Liver (tissue), 9 donors: ENCODE data around the gene PDCL3. TPM values are rescaled to one million over a fixed set of nuclear protein-coding genes. Genes with fewer than 3 reads are reported as not detected.

Experiments used
- DNase-seq: peaks from one replicate; pipeline ENCODE4 v3.0.0-alpha.2; 2017; ENCODE audit warnings: low spot score
- H3K27ac ChIP-seq, 2 donors: one replicate each; pipeline ENCODE4 v1.7.0; 2013; ENCODE audit warnings: inconsistent platforms in 2 of 2, low read length in 2 of 2, control low read depth in 1 of 2, low read depth in 1 of 2, mild to moderate bottlenecking in 1 of 2
- H3K27me3 ChIP-seq, 4 donors: one replicate each; pipeline versions ENCODE4 v1.6.1 to v1.7.0; 2013; ENCODE audit warnings: low read length in 3 of 4, inconsistent platforms in 1 of 4, mild to moderate bottlenecking in 1 of 4, moderate library complexity in 1 of 4; ENCODE audit not compliant: control insufficient read depth in 4 of 4, insufficient read depth in 4 of 4
- H3K36me3 ChIP-seq, 4 donors: one replicate each; pipeline versions ENCODE4 v1.6.1 to v1.7.0; 2013; ENCODE audit warnings: low read length in 3 of 4, mild to moderate bottlenecking in 3 of 4, low read depth in 1 of 4, moderate library complexity in 1 of 4; ENCODE audit not compliant: control insufficient read depth in 4 of 4, insufficient read depth in 3 of 4
- H3K4me1 ChIP-seq, 4 donors: one replicate each; pipeline versions ENCODE4 v1.6.1 to v1.7.0; 2013; ENCODE audit warnings: low read length in 3 of 4, mild to moderate bottlenecking in 3 of 4, moderate library complexity in 1 of 4; ENCODE audit not compliant: control insufficient read depth in 4 of 4, insufficient read depth in 4 of 4
- H3K4me3 ChIP-seq, 3 donors: one replicate each; pipeline versions ENCODE4 v1.6.1 to v1.7.0; 2013; ENCODE audit warnings: low read length in 3 of 3, control low read depth in 1 of 3, low read depth in 1 of 3, mild to moderate bottlenecking in 1 of 3
- H3K9ac ChIP-seq, 2 donors: one replicate each; pipeline ENCODE4 v1.7.0; 2013; ENCODE audit warnings: low read length in 2 of 2, mild to moderate bottlenecking in 2 of 2, moderate library complexity in 2 of 2, control low read depth in 1 of 2, low read depth in 1 of 2
- H3K9me3 ChIP-seq, 4 donors: one replicate each; pipeline versions ENCODE4 v1.6.1 to v1.7.0; 2013; ENCODE audit warnings: low read length in 3 of 4; ENCODE audit not compliant: control insufficient read depth in 4 of 4
- EGR1 ChIP-seq, 2 donors: IDR thresholded peaks; 2 replicates each; pipeline ENCODE4 v1.6.1; 2016 to 2018; ENCODE audit warnings: antibody characterized with exemption in 2 of 2, low read depth in 2 of 2
- FOXA1 ChIP-seq: IDR thresholded peaks from 2 replicates; pipeline ENCODE4 v1.6.1; 2016; ENCODE audit warnings: antibody characterized with exemption
- FOXA2 ChIP-seq: IDR thresholded peaks from 2 replicates; pipeline ENCODE4 v1.6.1; 2016; ENCODE audit warnings: antibody characterized with exemption
- GABPA ChIP-seq, 2 donors: IDR thresholded peaks in 1 of 2; conservative IDR thresholded peaks in 1 of 2; 2 replicates each; pipeline ENCODE4 v1.6.1; 2016; ENCODE audit warnings: antibody characterized with exemption in 2 of 2, mild to moderate bottlenecking in 1 of 2, moderate library complexity in 1 of 2
- HNF4A ChIP-seq, 2 donors: conservative IDR thresholded peaks; 2 replicates each; pipeline ENCODE4 v1.6.1; 2016; ENCODE audit warnings: antibody characterized with exemption in 2 of 2, mild to moderate bottlenecking in 2 of 2
- HNF4G ChIP-seq: IDR thresholded peaks from 2 replicates; pipeline ENCODE4 v1.6.1; 2016; ENCODE audit warnings: antibody characterized with exemption
- JUND ChIP-seq, 2 donors: IDR thresholded peaks; 2 replicates each; pipeline ENCODE4 v1.6.1; 2016; ENCODE audit warnings: antibody characterized with exemption in 2 of 2
- NR2F2 ChIP-seq: IDR thresholded peaks from 2 replicates; pipeline ENCODE4 v1.6.1; 2016; ENCODE audit warnings: antibody characterized with exemption
- RAD21 ChIP-seq, 2 donors: IDR thresholded peaks; 2 replicates each; pipeline ENCODE4 v1.6.1; 2016; ENCODE audit warnings: antibody characterized with exemption in 2 of 2, mild to moderate bottlenecking in 2 of 2
- RXRA ChIP-seq, 2 donors: IDR thresholded peaks; 2 replicates each; pipeline ENCODE4 v1.6.1; 2017 to 2018; ENCODE audit warnings: antibody characterized with exemption in 2 of 2, mild to moderate bottlenecking in 1 of 2
- TAF1 ChIP-seq: conservative IDR thresholded peaks from 2 replicates; pipeline ENCODE4 v1.6.1; 2016; ENCODE audit warnings: antibody characterized with exemption, mild to moderate bottlenecking
- WGBS: extraction: QIAGEN DNeasy Blood & Tissue Kit; methylation state at CpG from one replicate; pipeline ENCODE4 v1.1.7; 2013; 5-methylcytosine and 5-hydroxymethylcytosine counted together
- polyA plus RNA-seq, 2 donors: library from polyadenylated mRNA; stranded (reverse) in 1 of 2; unstranded in 1 of 2; fragments of 200-250 nt in 1 of 2; fragments of >200 nt in 1 of 2; fragmentation: Nextera tagmentation in 1 of 2; extraction: Ambion mirVana in 1 of 2; gene quantifications; one replicate each; pipeline versions ENCODE4 v1.2.1 to v1.2.3, GENCODE V29; 2013 to 2015
- total RNA-seq, 2 donors: library from RNA; depleted of rRNA; stranded (reverse); fragments of >200 nt; gene quantifications; one replicate each; pipeline ENCODE4 v1.2.3, GENCODE V29; 2014
- TF ChIP-seq, protein P1 (sequence below): IDR thresholded peaks from 2 replicates; pipeline ENCODE4 v1.6.1; 2016; ENCODE audit warnings: antibody characterized with exemption, mild to moderate bottlenecking
- TF ChIP-seq, protein P2 (sequence below): IDR thresholded peaks from 2 replicates; pipeline ENCODE4 v1.6.1; 2016; ENCODE audit warnings: antibody characterized with exemption
- TF ChIP-seq, protein P3 (sequence below): fragments of 150-350 bp; IDR thresholded peaks from 2 replicates; pipeline ENCODE4 v1.5.1; 2017; ENCODE audit warnings: improper control_type of control experiment, low read depth, low read length; ENCODE audit not compliant: missing input control
- TF ChIP-seq, protein P4 (sequence below): IDR thresholded peaks from 2 replicates; pipeline ENCODE4 v1.6.1; 2016; ENCODE audit warnings: antibody characterized with exemption
- TF ChIP-seq, protein P5 (sequence below): IDR thresholded peaks from 2 replicates; pipeline ENCODE4 v1.6.1; 2016; ENCODE audit warnings: antibody characterized with exemption
- donor health status: healthy.
- donor health status: healthy.
- donor health status: healthy.
- donor health status: healthy.
- donor health status: healthy.

The PDCL3 gene
- total and polyA plus RNA-seq, 4 donors, result 4.2 to 12.3 (median 7.0) TPM

DNA sequence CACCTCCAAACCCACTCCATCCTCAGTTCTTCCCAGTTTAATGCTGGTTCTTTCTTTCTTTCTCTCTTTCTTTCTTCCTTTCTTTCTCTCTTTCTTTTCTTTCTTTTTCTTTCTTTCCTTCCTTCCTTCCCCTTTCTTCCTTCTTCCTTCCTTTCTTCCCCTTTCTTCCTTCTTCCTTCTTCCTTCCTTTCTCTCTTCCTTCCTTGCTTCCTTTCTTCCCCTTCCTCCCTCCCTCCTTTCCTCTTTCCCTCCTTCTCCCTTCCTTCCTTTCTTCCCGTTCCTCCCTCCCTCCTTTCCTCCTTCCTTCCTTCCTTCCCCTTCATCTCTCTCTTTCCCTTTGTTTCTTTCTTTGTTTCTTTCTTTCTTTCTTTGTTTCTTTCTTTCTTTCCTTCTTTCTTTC lies 50.9 kb downstream of the PDCL3 start:
- Histone ChIP-seq H3K9ac (no peak overlapping the region), H3K4me1 (no peaks in the 10 kb centered on the region), H3K9me3 (no peaks in the 10 kb centered on the region), H3K27me3 (no peaks in the 10 kb centered on the region), H3K36me3 (no peaks in the 10 kb centered on the region), H3K4me3 (no peak overlapping the region), H3K27ac (no peak overlapping the region)
- DNase-seq, result no peak
- 55% methylated on average over 1 of the region's 1 CpG for WGBS
- TF ChIP-seq HNF4A (conservative IDR thresholded peaks at IDR 0.05) (no peak), JUND (IDR thresholded peaks at IDR 0.05) (no peak), RXRA (IDR thresholded peaks at IDR 0.05) (no peak), RAD21 (IDR thresholded peaks at IDR 0.05) (no peak), EGR1 (IDR thresholded peaks at IDR 0.05; ENCODE audit: low read depth in 2 of 2) (no peak)
- TF ChIP-seq, protein P1, sequence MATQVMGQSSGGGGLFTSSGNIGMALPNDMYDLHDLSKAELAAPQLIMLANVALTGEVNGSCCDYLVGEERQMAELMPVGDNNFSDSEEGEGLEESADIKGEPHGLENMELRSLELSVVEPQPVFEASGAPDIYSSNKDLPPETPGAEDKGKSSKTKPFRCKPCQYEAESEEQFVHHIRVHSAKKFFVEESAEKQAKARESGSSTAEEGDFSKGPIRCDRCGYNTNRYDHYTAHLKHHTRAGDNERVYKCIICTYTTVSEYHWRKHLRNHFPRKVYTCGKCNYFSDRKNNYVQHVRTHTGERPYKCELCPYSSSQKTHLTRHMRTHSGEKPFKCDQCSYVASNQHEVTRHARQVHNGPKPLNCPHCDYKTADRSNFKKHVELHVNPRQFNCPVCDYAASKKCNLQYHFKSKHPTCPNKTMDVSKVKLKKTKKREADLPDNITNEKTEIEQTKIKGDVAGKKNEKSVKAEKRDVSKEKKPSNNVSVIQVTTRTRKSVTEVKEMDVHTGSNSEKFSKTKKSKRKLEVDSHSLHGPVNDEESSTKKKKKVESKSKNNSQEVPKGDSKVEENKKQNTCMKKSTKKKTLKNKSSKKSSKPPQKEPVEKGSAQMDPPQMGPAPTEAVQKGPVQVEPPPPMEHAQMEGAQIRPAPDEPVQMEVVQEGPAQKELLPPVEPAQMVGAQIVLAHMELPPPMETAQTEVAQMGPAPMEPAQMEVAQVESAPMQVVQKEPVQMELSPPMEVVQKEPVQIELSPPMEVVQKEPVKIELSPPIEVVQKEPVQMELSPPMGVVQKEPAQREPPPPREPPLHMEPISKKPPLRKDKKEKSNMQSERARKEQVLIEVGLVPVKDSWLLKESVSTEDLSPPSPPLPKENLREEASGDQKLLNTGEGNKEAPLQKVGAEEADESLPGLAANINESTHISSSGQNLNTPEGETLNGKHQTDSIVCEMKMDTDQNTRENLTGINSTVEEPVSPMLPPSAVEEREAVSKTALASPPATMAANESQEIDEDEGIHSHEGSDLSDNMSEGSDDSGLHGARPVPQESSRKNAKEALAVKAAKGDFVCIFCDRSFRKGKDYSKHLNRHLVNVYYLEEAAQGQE, result no peak
- TF ChIP-seq, protein P2, sequence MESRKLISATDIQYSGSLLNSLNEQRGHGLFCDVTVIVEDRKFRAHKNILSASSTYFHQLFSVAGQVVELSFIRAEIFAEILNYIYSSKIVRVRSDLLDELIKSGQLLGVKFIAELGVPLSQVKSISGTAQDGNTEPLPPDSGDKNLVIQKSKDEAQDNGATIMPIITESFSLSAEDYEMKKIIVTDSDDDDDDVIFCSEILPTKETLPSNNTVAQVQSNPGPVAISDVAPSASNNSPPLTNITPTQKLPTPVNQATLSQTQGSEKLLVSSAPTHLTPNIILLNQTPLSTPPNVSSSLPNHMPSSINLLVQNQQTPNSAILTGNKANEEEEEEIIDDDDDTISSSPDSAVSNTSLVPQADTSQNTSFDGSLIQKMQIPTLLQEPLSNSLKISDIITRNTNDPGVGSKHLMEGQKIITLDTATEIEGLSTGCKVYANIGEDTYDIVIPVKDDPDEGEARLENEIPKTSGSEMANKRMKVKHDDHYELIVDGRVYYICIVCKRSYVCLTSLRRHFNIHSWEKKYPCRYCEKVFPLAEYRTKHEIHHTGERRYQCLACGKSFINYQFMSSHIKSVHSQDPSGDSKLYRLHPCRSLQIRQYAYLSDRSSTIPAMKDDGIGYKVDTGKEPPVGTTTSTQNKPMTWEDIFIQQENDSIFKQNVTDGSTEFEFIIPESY, result no peak
- TF ChIP-seq, protein P3, sequence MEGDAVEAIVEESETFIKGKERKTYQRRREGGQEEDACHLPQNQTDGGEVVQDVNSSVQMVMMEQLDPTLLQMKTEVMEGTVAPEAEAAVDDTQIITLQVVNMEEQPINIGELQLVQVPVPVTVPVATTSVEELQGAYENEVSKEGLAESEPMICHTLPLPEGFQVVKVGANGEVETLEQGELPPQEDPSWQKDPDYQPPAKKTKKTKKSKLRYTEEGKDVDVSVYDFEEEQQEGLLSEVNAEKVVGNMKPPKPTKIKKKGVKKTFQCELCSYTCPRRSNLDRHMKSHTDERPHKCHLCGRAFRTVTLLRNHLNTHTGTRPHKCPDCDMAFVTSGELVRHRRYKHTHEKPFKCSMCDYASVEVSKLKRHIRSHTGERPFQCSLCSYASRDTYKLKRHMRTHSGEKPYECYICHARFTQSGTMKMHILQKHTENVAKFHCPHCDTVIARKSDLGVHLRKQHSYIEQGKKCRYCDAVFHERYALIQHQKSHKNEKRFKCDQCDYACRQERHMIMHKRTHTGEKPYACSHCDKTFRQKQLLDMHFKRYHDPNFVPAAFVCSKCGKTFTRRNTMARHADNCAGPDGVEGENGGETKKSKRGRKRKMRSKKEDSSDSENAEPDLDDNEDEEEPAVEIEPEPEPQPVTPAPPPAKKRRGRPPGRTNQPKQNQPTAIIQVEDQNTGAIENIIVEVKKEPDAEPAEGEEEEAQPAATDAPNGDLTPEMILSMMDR, result no peak
- TF ChIP-seq, protein P4, sequence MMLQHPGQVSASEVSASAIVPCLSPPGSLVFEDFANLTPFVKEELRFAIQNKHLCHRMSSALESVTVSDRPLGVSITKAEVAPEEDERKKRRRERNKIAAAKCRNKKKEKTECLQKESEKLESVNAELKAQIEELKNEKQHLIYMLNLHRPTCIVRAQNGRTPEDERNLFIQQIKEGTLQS, result no peak

DNA sequence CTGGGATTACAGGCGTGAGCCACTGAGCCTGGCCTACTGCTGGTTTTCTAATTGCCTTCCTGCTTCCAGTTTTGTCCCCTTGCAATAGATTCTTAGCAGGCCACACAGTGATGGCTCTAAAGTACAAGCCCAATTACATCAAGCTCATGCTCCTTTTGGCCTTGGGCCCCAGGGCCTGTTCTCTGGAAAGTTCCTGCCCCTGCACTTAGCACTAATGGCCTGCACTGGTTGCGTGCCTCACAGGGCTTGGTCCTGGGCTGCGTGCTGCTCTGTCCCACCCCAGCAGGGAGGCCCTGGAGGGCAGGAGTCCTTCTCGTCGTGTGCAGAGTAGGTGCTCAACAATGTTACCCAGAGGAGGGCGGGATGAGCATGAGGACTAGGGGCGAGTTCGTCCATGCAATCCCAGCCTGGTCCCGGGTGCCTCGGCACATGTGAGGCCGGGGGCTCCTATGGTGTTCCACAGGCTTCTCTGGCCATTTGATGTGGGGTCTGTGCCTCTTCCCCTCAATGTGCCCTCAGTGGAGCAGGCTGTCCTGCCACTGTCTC lies 51.7 kb downstream of the PDCL3 start:
- Histone ChIP-seq H3K9ac (no peak overlapping the region), H3K36me3 (no peaks in the 10 kb centered on the region), H3K4me3 (no peak overlapping the region), H3K9me3 (no peaks in the 10 kb centered on the region), H3K4me1 (no peaks in the 10 kb centered on the region), H3K27me3 (no peaks in the 10 kb centered on the region), H3K27ac (no peak overlapping the region)
- 91% methylated on average over 11 of the region's 11 CpGs for WGBS
- no peak for DNase-seq
- TF ChIP-seq RAD21 (IDR thresholded peaks at IDR 0.05), result no peak
- TF ChIP-seq TAF1, result no peak
- TF ChIP-seq NR2F2, result no peak
- TF ChIP-seq EGR1 (IDR thresholded peaks at IDR 0.05; ENCODE audit: low read depth in 2 of 2), result no peak
- no peak for TF ChIP-seq FOXA2
- TF ChIP-seq RXRA (IDR thresholded peaks at IDR 0.05), result no peak
- TF ChIP-seq FOXA1, result no peak
- TF ChIP-seq, protein P3, result no peak
- TF ChIP-seq, protein P1, result no peak
- no peak for TF ChIP-seq GABPA (IDR thresholded peaks at IDR 0.05 in 1 of 2, conservative IDR thresholded peaks at IDR 0.05 in 1 of 2)
- TF ChIP-seq, protein P4, result no peak
- no peak for TF ChIP-seq HNF4A (conservative IDR thresholded peaks at IDR 0.05)
- TF ChIP-seq, protein P5, sequence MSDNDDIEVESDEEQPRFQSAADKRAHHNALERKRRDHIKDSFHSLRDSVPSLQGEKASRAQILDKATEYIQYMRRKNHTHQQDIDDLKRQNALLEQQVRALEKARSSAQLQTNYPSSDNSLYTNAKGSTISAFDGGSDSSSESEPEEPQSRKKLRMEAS, result no peak
- no peak for TF ChIP-seq HNF4G
